GM19467 (cell line): Measurements from ENCODE around the gene P3H3.
"Not testable (repeated sequence)": the region's sequence is repeated elsewhere in the genome, so short reads cannot be mapped to it uniquely, and the experiment has no call there.

Experiments
- ATAC-seq: cut with Tn5 transposase; IDR thresholded peaks from one replicate; pipeline ENCODE4 v1.9.1; 2021; ENCODE audit warnings: mild to moderate bottlenecking, moderate library complexity; ENCODE audit not compliant: unreplicated experiment

Gene P3H3

DNA sequence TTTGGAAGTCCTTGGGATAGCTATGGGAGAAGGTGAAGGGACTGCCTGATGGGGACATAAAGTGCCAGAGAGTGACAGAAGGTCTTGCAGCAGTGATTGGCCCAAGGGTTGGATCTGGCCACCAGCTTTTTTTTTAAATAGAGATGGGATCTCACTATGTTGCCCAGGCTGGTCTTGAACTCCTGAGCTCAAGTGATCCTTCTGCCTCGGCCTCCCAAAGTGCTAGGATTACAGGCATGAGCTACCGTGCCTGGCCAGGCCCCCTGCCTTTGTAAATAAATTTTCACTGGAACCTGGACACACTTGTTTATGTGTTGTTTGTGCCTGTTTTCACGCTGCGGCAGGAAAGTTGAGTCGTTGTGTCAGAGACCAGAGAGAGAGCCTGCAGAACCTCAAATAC lies 37.1 kb downstream of the P3H3 start:
- not testable (repeated sequence) for ATAC-seq

DNA sequence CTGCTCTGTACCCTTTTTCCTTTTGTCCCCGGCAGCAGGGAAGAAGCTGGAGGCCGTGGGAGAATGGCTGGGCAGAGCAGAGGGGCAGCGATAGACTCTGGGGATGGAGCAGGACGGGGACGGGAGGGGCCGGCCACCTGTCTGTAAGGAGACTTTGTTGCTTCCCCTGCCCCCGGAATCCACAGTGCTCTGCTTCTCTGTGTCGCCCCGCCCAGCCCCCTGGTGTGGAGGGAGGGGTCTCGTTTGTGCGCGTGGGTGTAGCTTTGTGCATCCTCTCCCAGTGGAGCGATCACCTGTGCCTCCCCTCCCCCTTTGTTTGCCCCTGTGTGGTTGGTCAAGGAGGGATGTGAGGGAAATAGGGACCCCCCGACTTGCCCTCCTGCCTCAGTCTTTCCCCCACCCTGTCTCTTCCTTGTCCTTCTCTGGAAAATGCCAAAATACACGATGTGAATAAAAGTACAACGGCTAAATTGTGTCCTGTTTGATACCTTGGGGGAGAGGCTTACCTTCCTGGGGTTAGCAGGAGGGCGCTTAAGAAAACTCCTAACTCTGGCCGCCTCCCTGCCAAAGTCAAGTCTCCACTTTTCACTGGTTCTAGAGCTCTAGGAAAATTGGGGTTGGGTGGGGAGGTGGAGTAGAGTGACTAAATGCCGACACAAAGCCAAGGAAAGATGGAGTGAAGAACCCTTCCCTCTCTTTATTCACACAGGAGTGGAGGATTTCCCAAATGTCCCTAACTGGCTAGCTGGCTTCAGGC lies 38.1 kb downstream of the P3H3 start:
- ATAC-seq = no peak

DNA sequence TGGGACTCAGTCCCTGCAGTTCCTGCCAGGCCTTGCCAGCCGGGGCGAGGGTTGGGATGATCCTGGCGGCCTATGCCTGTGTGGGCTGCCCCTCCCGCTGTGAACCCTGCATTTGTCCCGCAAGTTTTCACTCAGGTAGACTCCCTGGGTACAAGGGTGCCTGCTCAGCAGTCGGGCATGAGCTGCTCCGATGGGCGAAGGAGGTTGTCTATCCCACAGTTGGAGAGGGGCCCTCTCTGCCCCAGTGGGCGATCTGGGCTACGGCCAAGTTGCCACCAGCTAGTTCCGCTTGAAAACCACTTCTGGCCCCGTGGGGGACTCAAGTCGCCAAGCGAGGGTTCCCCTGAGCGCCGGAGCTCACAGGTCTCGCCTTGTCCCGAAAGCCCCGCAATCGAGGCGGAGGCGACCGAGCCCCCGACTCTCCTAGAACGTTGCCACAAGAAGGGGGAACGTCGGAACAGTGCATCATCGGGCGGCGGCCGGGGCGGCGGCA lies 38.8 kb downstream of the P3H3 start:
- ATAC-seq = peak; percentile 2

DNA sequence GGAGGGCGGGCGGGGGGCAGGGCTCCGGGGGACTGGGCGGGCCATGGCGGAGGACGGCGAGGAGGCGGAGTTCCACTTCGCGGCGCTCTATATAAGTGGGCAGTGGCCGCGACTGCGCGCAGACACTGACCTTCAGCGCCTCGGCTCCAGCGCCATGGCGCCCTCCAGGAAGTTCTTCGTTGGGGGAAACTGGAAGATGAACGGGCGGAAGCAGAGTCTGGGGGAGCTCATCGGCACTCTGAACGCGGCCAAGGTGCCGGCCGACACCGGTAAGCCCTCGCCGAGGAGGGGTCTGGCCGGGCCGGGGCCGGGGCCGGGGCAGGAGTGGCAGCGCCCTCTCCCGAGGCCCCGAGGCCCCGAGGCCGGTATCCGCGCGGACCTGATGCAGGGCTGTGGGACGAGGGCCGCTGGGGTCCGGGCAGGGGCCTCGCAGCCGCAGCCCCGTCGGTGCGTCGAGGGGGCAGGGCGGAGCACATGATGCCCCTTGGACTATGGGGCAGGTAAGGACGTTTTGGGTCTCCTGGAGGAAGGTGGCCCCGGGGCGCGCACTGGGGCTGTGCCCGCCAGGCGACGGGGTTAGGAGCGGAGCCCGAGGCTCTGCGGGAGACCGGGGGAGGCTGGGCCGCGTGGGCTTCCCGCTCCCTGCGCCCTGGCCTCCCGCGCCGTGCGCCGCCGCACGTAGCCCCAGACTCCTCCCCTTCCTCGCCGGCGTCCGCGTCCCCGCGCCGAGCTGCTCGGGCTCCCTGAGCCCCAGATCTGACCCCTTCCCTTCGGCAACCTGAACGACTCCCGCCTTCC lies 39.4 kb downstream of the P3H3 start, which contains the start of gene TPI1:
Gene TPI1, plus strand, starts transcription at position 119 of the 798 bp plus-strand sequence. Its CDS starts 36 bp downstream, at position 155.
- ATAC-seq = peak; percentile 46

DNA sequence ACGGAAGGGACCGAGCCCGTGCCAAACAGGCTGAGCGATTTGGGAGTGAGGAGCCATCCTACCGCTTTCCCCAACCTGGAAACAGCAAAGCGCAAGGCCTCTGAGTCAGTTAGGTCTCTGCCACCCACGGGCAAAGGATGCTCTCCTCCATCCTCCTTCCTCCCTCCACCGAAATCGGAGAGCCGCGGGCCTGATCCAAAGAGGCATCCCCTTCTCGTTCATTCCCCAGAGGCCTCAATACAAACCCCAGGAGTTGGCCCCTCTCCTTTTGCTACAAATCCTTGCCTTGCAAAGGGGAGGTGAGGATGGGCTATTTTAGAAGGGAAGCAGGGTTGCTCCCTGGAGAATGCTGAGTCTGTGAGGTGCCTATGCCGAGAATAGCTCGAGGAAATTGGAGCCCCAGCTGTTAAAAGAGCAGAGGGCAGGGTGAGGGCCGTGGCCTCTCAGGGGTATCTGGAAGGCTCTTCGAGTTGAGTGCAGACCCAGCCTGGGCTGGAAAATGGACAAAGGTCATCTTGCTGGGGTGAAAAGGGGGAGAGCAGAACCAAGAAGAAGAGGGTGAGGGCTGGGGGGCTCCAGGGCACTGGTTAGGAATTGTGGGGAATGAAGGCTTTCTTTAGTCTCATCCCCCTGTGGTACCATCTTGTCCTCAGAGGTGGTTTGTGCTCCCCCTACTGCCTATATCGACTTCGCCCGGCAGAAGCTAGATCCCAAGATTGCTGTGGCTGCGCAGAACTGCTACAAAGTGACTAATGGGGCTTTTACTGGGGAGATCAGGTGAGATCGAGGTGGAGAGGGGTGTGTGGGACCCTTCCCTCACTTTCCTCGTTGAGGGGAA lies 40.2 kb downstream of the P3H3 start:
- ATAC-seq = no peak

DNA sequence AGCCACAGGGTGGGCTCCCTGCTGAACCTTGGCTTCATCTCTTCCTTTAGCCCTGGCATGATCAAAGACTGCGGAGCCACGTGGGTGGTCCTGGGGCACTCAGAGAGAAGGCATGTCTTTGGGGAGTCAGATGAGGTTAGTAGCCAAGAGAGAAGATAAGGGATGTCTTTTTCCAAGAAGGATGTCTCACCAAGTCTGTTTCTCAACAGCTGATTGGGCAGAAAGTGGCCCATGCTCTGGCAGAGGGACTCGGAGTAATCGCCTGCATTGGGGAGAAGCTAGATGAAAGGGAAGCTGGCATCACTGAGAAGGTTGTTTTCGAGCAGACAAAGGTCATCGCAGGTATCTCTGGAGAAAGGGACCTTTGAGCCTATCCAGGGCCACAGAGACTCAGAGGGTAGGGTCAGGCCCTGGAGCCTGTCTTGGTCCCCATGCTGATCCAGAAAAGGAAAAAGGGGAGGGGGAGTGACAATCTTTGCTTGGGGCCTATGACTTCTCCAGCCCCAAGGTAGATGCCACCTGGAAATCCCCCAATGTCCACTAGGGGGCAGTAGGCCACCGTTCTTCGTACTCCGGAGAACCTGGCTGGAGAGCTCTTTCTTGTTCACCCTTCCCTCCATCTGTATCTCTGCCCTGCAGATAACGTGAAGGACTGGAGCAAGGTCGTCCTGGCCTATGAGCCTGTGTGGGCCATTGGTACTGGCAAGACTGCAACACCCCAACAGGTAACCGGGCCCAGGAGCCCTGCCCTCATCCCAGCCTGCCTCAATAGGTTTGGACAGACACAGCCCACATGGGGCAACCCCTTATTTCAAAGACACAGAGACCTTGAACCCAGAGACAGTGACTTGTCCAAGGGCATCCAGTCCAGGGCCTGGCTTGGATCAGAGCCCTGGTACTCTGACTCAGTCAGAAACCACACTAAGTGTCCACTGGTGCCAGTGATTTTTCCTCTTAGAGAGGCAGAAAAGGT lies 41.1 kb downstream of the P3H3 start:
- ATAC-seq = no peak

DNA sequence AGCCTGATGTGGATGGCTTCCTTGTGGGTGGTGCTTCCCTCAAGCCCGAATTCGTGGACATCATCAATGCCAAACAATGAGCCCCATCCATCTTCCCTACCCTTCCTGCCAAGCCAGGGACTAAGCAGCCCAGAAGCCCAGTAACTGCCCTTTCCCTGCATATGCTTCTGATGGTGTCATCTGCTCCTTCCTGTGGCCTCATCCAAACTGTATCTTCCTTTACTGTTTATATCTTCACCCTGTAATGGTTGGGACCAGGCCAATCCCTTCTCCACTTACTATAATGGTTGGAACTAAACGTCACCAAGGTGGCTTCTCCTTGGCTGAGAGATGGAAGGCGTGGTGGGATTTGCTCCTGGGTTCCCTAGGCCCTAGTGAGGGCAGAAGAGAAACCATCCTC lies 42.1 kb downstream of the P3H3 start:
- not testable (repeated sequence) for ATAC-seq

DNA sequence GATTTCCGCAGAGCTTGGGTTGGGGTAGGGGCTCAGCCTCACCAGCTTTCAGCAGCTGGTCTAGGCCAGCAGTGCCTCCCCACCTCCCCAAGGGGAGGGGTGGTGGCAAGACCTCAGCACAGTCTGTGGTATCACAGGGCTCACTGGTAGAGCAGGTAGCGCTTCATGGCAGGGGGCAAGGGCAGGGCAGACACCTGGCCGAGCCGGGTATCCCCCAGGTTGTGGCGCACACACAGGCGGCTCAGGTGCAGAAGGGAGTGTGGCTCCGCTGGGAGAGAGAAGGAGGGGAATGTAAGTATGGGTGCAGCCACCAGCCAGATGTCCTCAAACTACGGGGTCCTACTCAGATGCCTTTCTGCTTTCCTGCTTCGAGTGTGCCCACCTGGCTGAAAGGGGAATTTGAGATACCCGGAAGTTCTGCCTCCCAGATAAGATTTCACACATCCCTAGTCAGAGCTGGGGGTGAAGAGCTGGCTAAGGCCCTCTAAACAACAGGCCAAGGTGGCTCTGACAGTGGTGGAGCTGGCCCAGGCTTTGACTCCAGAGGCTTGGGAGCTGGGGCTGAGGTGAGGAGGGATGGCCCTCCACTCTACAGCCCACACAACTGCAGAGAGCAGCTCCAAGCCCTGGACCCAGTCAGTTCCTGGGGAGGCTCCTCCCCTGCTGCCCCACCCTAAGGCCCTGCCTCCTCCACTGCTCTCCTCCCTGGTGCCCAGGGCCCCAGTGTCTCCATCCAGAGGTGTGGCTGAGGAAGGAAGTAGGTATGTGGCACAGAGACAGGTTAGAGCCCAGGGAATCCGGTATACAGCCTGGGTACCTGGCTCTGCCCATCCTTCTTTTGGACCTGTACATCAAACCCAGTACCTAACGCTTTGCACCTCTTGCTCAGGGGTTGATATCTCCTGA lies 43.1 kb downstream of the P3H3 start:
- no peak for ATAC-seq

DNA sequence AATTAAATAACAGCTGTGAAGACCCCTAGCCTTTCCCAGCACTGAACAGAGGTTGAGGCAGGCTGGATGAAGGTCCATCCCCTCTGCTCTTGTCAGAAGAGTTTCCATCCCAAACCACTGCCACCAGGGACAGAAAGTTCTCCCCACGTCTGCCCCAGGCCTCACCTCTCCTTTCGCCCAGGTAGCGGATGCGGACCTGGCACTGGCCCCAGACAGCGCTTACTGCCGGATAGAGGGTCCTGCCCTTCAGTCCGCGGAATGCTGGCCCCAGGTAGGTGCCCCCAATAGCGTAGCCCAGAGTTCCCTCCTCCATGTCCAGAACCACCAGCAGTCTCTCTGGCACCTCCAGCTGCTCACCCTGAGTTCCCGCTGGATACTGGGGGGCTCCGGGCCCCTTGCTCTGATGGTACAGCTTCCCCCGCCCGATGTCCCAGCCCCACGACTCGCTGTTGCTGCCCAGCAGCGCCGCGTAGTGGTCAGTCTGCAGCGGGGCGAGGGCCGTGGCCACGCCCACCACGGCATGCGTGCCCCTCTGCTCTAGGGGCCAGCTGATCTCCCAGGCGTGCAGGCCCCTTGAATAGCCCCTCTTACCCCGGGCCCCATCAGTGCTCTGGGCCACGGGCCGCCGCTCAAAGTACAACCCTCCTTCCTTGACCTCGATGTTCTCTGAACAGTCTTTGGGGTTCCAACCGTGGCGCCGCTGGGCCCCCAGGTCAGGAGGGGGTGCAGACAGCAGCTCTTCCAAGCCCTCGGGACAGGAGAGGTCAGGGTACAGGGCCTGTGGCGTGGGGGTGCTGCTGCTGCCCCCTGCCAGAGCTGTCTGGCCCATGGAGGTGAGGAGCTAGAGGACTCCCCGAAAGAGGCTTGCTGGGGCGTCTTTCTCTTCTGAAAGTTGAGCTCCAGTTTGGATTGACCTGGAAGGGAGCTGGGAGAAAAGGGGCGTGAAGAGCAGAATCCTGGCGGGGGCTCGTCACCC lies 44.2 kb downstream of the P3H3 start:
- no peak for ATAC-seq

DNA sequence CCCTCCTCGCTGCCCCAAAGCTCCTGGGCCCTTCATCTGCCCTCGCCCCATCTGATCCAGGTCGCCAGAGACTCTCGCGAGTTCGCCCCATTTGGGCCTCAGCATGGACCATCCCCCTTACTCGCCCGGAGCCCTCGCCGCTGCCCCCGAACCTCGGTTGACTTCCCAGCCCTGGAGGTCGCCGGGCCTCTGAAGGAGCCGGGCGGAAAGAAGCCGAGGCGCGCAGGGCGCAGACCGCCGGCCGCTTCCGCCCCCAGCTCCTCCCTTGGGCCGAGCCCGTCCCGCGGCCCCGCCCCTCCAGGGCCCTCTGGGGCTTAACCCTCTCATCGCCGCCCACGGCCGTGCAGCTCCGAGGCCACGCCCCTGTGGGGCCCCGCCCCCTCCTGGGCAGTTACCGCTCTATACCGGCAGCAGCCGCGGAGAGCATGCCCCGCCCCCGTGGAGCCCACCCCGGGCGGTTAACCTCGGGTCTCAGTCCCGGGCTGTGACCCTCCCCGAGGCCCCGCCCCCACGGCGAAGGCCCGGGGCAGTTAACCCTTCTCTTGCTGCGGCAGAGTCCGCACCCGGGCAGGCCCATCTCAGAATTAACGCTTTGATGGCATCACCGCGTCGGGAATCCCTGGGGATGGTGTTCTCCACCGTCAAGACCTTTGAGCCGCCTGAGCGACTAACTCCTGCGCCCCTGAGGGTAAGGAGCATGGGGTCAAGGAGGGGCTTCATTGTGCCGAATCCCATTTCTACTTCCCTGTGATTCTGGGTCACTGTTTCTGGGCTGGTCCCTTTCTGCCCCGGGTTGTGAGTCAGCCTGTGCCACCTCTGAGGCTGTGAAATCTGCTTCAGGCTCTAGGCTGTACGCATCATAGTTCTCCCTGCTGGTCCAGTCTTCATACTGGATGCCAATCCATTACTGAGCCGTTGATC lies 45.1 kb downstream of the P3H3 start, which contains the start of gene SPSB2:
Gene SPSB2, minus strand, starts transcription at position 210 of the 921 bp plus-strand sequence. CDS start 402 bp downstream, outside the sequence.
- ATAC-seq = peak; percentile 71

DNA sequence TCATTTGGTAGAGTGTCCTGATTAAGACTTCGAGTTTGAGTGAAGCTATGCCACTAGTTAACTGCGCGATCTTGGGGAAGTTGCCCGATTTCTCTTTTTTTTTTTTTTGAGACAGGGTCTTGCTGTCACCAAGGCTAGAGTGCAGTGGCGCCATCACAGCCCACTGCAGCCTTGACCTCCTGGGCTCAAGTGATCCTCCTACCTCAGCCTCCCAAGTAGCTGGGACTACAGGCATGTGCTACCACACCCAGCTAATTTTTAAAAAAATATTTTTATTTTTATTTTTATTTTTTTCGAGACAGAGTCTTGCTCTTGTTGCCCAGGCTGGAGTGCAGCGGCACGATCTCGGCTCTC lies 45.8 kb downstream of the P3H3 start:
- ATAC-seq = not testable (repeated sequence)

DNA sequence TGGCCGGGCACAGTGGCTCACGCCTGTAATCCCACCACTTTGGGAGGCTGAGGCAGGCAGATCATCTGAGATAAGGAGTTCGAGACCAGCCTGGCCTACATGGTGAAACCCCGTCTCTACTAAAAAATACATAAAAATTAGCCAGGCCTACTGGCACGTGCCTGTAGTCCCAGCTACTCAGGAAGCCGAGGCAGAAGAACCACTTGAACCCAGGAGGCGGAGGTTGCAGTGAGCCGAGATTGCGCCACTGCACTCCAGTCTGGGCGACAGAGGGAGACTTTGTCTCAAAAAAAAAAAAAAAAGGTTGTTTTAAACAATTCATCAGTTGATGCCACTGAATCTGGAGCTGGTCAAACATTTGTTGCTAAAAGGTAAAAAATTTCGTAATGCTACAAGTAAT lies 51.6 kb downstream of the P3H3 start:
- not testable (repeated sequence) for ATAC-seq

DNA sequence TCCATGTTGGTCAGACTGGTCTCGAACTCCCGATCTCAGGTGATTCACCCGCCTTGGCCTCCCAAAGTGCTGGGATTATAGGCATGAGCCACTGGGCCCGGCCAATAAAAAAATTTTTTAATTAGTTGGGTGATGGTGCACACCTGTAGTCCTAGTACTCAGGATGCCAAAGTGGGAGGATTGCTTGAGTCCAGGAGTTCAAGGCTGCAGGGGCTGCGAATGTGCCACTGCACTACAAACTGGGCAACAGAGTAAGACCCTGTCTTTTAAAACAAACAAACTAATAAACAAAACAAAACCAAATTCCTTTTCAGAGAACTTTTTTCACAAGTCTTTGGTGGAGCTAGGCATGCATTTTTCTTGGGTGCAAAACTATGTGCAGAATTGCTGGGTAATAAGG lies 55.0 kb downstream of the P3H3 start:
- ATAC-seq = no peak

DNA sequence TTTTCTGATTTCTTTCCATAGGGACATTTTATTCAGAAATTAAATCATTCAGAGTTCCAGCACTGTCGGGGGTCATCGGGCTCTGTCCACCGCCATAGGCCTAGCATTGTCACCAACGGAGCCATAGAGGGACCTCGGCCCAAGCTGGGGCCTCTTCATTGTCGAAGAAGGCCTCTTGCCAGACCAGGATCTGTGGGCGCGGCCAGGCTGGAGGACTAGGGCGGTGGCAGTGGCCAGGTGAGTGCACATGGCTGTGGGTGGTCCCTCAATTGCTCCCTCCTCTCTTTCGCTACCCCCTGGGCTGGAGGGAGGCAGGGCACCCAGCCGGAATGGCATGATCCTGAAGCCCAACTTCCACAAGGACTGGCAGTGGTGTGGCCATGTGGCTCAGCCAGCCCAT lies 55.5 kb downstream of the P3H3 start:
- ATAC-seq = no peak

DNA sequence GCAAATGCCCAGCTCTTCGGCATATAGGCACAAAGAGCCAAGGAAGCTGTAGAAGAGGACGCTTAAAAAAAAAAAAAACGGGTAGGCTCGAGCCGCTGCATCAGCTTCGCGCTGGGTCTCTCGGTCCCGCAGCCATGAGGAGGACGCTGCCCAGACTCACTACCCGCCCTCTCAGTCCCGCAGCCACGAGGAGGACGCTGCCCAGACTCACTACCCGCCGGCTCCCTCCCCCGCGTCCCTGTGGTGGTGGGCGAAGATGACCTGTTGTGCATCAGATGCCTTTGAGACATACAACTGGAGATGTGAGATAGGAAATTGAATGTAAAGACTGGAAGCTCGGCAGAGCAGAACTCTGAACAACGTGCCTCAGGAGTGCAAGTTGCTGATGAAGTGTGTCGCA lies 56.3 kb downstream of the P3H3 start:
- ATAC-seq = no peak

DNA sequence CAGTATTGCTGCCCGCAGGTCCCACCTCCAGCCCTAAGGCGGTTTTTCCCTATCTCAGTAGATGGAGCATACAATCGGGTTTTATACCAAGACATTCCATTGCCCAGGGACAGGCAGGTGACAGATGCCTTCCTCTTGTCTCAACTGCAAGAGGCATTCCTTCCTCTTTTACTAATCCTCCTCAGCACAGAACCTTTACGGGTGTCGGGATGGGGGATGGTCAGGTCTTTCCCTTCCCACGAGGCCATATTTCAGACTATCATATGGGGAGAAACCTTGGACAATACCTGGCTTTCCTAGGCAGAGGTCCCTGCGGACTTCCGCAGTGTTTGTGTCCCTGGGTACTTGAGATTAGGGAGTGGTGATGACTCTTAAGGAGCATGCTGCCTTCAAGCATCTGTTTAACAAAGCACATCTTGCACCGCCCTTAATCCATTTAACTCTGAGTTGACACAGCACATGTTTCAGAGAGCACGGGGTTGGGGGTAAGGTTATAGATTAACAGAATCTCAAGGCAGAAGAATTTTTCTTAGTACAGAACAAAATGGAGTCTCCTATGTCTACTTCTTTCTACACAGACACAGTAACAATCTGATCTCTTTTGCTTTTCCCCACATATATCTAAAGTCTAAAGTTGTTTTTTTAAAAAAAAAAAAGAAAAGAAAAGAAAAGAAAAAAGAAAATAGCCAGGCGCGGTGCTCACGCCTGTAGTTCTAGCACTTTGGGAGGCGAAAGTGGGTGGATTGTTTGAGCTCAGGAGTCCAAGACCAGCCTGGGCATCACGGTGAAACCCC lies 58.2 kb downstream of the P3H3 start:
- ATAC-seq = not testable (repeated sequence)
